Kidney (tissue), 14 donors: ENCODE measurements around the gene TNFRSF18. TPM values are rescaled to one million over a fixed set of nuclear protein-coding genes. Genes with fewer than 3 reads are reported as not detected.

Source experiments
- DNase-seq, 5 donors: peaks; one replicate each; pipeline ENCODE4 v3.0.0-alpha.2; 2013 to 2020
- FAIRE-seq: peaks from 2 replicates; lab custom pipeline; 2012; peaks lifted over from hg19 to GRCh38; lab: Jason Lieb, UNC
- H3K27ac ChIP-seq, 2 donors: one replicate each; pipeline ENCODE4 v1.7.0; 2013; ENCODE audit warnings: low read depth in 2 of 2, low read length in 2 of 2, inconsistent platforms in 1 of 2
- H3K27me3 ChIP-seq: one replicate; pipeline ENCODE4 v1.7.1; 2013; ENCODE audit warnings: low read length, inconsistent platforms; ENCODE audit not compliant: control insufficient read depth, insufficient read depth
- H3K36me3 ChIP-seq, 3 donors: one replicate each; pipeline versions ENCODE4 v1.7.0 to v1.7.1; 2013; ENCODE audit warnings: low read length in 3 of 3, control low read depth in 1 of 3, inconsistent platforms in 1 of 3; ENCODE audit not compliant: insufficient read depth in 3 of 3, control insufficient read depth in 2 of 3
- H3K4me1 ChIP-seq, 3 donors: one replicate each; pipeline versions ENCODE4 v1.7.0 to v1.7.1; 2013; ENCODE audit warnings: low read length in 3 of 3, inconsistent platforms in 1 of 3, low read depth in 1 of 3; ENCODE audit not compliant: control insufficient read depth in 2 of 3, insufficient read depth in 2 of 3
- H3K4me3 ChIP-seq, 3 donors: one replicate each; pipeline versions ENCODE4 v1.7.0 to v1.8.1; 2013; ENCODE audit warnings: low read length in 3 of 3, control low read depth in 1 of 3, inconsistent platforms in 1 of 3
- H3K9ac ChIP-seq, 3 donors: one replicate each; pipeline versions ENCODE4 v1.7.0 to v1.7.1; 2013; ENCODE audit warnings: low read length in 3 of 3, control low read depth in 1 of 3, inconsistent platforms in 1 of 3
- H3K9me3 ChIP-seq, 3 donors: one replicate each; pipeline versions ENCODE4 v1.7.0 to v1.7.1; 2013; ENCODE audit warnings: low read length in 3 of 3, control low read depth in 1 of 3, inconsistent platforms in 1 of 3; ENCODE audit not compliant: control insufficient read depth in 2 of 3, insufficient read depth in 1 of 3
- CTCF ChIP-seq: IDR thresholded peaks from 3 replicates; pipeline ENCODE4 v1.5.1; 2012; ENCODE audit warnings: mild to moderate bottlenecking, moderate library complexity, borderline replicate concordance; ENCODE audit not compliant: insufficient read depth; ENCODE audit errors: extremely low read depth
- intact Hi-C: fragments of 100-400 bp; cut with DNase I; formaldehyde crosslinking; loops from one replicate; pipeline ENCODE4 v1.11.1; 2022
- polyA plus RNA-seq: library from polyadenylated mRNA; stranded (reverse); fragments of 350-450 nt; fragmentation: Illumina TruSeq; extraction: RNeasy Lipid Tissue Mini Kit (QIAGEN cat#74804); gene quantifications from one replicate; pipeline ENCODE4 v1.2.3, GENCODE V29; 2014; ENCODE audit warnings: low read depth, low replicate concordance; ENCODE audit not compliant: insufficient read depth
- total RNA-seq: library from RNA; stranded (reverse); fragmentation: NEBNext Ultra II Directional; extraction: Animal tissue kit (Norgen Biotek cat#: 25700); gene quantifications from one replicate; pipeline ENCODE4 v1.2.1, GENCODE V29; 2021
- donor health status: control.
- donor health status: control.
- donor health status: control.
- donor health status: control.
- donor health status: control.
- donor health status: DM: yes; HTN: yes; CAD: no.
- donor health status: Normal renal cell carcinoma (clear cell type).

The TNFRSF18 gene
- total and polyA plus RNA-seq, 2 donors from 2014 or later, result 8.1 TPM; not detected in 1

DNA sequence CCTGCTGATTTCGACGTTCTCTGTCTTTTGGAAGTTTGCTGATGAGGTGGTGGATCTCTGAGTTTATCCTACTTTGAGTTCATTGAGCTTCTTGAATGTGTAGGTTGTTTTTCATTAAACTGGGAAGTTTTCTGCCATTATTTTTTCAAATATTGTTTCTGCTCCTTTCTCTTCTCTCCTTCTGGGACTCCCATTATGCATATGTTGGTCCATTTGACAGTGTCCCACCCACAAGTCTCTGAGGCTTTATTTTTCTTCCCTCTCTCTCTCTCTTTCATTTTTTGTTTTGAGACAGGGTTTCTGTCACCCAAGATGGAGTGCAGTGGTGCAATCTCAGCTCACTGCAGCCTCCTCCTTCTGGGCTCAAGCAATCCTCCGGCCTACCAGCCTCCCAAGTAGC, 11.7 kb downstream of the TNFRSF18 start:
- no peak for TF ChIP-seq CTCF
- Histone ChIP-seq H3K4me1 (no peaks in the 10 kb centered on the region), H3K36me3 (no peaks in the 10 kb centered on the region), H3K9me3 (no peaks in the 10 kb centered on the region), H3K27me3 (no peaks in the 10 kb centered on the region), H3K27ac (no peak overlapping the region), H3K9ac (no peak overlapping the region), H3K4me3 (no peak overlapping the region)
- intact Hi-C loops, result no loop called here
- FAIRE-seq (no peak), DNase-seq (peak in 2 of 5 donors; percentile 1 to 18)

DNA sequence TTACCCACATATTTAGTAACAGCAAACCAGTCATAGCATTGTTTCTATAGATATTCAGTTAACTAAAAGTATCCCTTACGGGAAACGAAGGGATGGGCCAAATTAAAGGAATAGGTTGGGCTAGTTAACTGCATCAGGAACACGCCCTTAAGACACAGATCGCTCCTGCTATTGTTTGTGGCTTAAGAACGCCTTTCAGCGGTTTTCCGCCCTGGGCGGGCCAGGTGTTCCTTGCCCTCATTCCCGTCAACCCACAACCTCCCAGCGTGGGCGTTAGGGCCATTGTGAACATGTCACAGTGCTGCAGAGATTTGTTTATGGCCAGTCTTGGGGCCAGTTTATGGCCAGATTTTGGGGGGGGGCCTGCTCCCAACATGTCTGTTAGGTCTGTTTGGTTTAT, 14.7 kb downstream of the TNFRSF18 start:
- FAIRE-seq (no peak), DNase-seq (peak in 1 of 5 donors; percentile 21)
- H3K27me3 ChIP-seq, result no peaks in the 10 kb centered on the region

GRCh38 chr1:1189111-1189510, 17.3 kb downstream of the TNFRSF18 start:
- intact Hi-C loops, result no loop called here
- no peak overlapping the region for H3K9ac ChIP-seq
- no peak overlapping the region for H3K27ac ChIP-seq
- no peak overlapping the region for H3K4me3 ChIP-seq
- no peaks in the 10 kb centered on the region for H3K27me3 ChIP-seq
- FAIRE-seq, result no peak
- H3K9me3 ChIP-seq, result no peaks in the 10 kb centered on the region
- no peak for TF ChIP-seq CTCF
- no peaks in the 10 kb centered on the region for H3K36me3 ChIP-seq
- DNase-seq, result no peak
- no peaks in the 10 kb centered on the region for H3K4me1 ChIP-seq

More for the DNA sequence above, 14.7 kb downstream of the TNFRSF18 start:
- Histone ChIP-seq H3K9me3 (no peaks in the 10 kb centered on the region), H3K27ac (no peak overlapping the region), H3K36me3 (no peaks in the 10 kb centered on the region), H3K9ac (no peak overlapping the region), H3K4me1 (no peaks in the 10 kb centered on the region), H3K4me3 (no peak overlapping the region)
- TF ChIP-seq CTCF, result no peak
- intact Hi-C loops, result no loop called here

DNA sequence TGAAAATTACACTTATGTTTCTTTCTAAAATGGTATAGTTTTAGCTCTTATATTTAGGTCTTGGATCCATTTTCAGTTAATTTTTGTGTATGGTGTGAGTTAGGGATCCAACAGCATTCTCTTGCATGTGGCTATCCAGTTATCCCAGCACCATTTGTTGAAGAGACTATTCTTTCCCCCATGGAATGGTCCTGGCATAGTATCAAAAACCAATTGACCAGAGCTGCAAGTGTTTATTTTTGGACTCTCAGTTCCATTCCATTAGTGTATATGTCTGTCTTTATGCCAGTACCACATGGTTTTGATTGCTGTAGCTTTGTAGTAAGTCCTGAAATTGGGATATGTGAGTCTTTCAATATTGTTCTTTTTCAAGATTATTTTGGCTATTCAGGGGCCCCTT, 18.5 kb downstream of the TNFRSF18 start:
- H3K4me1 ChIP-seq, result no peaks in the 10 kb centered on the region
- no peaks in the 10 kb centered on the region for H3K9me3 ChIP-seq
- H3K27ac ChIP-seq, result no peak overlapping the region
- FAIRE-seq, result no peak
- no peak overlapping the region for H3K4me3 ChIP-seq
- H3K9ac ChIP-seq, result no peak overlapping the region
- no peak for DNase-seq
- no peak for TF ChIP-seq CTCF
- intact Hi-C loops, result no loop called here
- H3K36me3 ChIP-seq, result no peaks in the 10 kb centered on the region
- no peaks in the 10 kb centered on the region for H3K27me3 ChIP-seq
